Tibial artery (tissue), 4 donors: ENCODE results near the gene HEATR9.

ENCODE experiments used
- DNase-seq, 2 donors: peaks; one replicate each; pipeline ENCODE4 v3.0.0-alpha.2; 2019
- H3K27ac ChIP-seq, 2 donors: fragments of 200-600 bp; sonication (generic) in 1 of 2; 1 replicate in 1 of 2; 2 replicates in 1 of 2; pipeline ENCODE4 v1.5.1; 2018 to 2019; ENCODE audit warnings: mild to moderate bottlenecking in 1 of 2
- H3K27me3 ChIP-seq, 2 donors: fragments of 200-600 bp; sonication (generic) in 1 of 2; one replicate each; pipeline versions ENCODE4 v1.5.1 to v1.6.0; 2016 to 2019
- H3K36me3 ChIP-seq, 3 donors: fragments of 200-600 bp; sonication (generic) in 2 of 3; one replicate each; pipeline ENCODE4 v1.5.1; 2016 to 2019; ENCODE audit warnings: mild to moderate bottlenecking in 2 of 3
- H3K4me1 ChIP-seq, 4 donors: fragments of 200-600 bp; sonication (generic) in 2 of 4; 1 replicate in 3 of 4; 2 replicates in 1 of 4; pipeline ENCODE4 v1.5.1; 2016 to 2019
- H3K4me3 ChIP-seq, 2 donors: fragments of 200-600 bp; sonication (generic) in 1 of 2; 1 replicate in 1 of 2; 2 replicates in 1 of 2; pipeline ENCODE4 v1.5.1; 2018 to 2019; ENCODE audit warnings: mild to moderate bottlenecking in 2 of 2
- H3K9me3 ChIP-seq, 3 donors: fragments of 200-600 bp; sonication (generic) in 1 of 3; one replicate each; pipeline ENCODE4 v1.5.1; 2016 to 2019
- CTCF ChIP-seq, 2 experiments: fragments of 200-600 bp in 1 of 2; fragments of 450-650 bp in 1 of 2; IDR thresholded peaks; one replicate each; pipeline ENCODE4 v1.5.1; 2017 to 2019; ENCODE audit warnings: antibody characterized with exemption in 2 of 2, mild to moderate bottlenecking in 1 of 2, moderate library complexity in 1 of 2
- intact Hi-C: fragments of 100-400 bp; cut with DNase I; formaldehyde crosslinking; loops from one replicate; pipeline ENCODE4 v1.15.0; 2023; ENCODE audit warnings: low total_unique reads

Gene HEATR9

GRCh38 chr17:35875072-35875799 is 6.5 kb upstream of the HEATR9 start:
- intact Hi-C loops, result no loop called here
- Histone ChIP-seq H3K4me1 (no peaks in the 10 kb centered on the region), H3K9me3 (no peaks in the 10 kb centered on the region), H3K27ac (no peak overlapping the region), H3K36me3 (no peaks in the 10 kb centered on the region), H3K27me3 (no peaks in the 10 kb centered on the region), H3K4me3 (no peak overlapping the region)
- TF ChIP-seq CTCF (IDR thresholded peaks at IDR 0.05), result no peak
- no peak for DNase-seq

DNA sequence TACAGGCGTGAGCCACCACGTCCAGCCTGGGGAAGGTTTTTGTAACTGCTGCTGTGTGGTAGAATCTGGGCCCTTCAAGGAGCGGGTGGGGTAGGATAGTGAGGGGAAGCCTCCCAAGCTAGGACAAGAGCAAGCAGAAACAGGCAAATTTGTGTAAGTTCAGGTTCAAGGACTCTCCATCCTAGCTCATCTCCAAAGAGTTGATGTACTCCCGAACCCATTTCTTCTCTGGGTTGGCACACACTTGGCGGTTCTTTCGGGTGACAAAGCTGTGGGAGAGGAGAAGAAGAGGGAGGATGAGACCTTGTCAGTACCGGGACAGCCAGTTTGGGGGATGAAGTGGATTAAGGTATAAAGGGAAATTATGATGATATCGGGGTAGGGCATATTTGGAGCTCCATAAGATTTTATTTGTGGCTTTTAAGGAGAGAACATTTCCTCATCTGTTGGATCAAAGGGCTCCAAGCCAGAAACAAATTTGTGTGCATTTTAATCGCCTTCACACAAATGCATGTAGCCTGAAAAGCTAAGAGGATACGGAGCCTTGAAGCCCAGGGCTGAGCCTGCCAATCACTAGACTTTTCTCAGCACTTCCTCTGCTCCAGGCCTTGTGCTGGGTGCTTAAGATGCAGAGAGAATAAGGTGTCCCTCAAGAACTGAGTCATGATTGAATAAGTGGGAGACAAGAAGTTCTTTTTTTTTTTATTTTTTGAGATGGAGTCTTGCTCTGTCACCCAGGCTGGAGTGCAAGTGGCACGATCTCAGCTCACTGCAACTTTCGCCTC is 3.7 kb upstream of the HEATR9 start:
- Histone ChIP-seq H3K9me3 (no peaks in the 10 kb centered on the region), H3K4me1 (no peaks in the 10 kb centered on the region), H3K4me3 (no peak overlapping the region), H3K27me3 (no peaks in the 10 kb centered on the region), H3K27ac (no peak overlapping the region), H3K36me3 (no peaks in the 10 kb centered on the region)
- no peak for DNase-seq
- intact Hi-C loops, result no loop called here
- no peak for TF ChIP-seq CTCF (IDR thresholded peaks at IDR 0.05)

DNA sequence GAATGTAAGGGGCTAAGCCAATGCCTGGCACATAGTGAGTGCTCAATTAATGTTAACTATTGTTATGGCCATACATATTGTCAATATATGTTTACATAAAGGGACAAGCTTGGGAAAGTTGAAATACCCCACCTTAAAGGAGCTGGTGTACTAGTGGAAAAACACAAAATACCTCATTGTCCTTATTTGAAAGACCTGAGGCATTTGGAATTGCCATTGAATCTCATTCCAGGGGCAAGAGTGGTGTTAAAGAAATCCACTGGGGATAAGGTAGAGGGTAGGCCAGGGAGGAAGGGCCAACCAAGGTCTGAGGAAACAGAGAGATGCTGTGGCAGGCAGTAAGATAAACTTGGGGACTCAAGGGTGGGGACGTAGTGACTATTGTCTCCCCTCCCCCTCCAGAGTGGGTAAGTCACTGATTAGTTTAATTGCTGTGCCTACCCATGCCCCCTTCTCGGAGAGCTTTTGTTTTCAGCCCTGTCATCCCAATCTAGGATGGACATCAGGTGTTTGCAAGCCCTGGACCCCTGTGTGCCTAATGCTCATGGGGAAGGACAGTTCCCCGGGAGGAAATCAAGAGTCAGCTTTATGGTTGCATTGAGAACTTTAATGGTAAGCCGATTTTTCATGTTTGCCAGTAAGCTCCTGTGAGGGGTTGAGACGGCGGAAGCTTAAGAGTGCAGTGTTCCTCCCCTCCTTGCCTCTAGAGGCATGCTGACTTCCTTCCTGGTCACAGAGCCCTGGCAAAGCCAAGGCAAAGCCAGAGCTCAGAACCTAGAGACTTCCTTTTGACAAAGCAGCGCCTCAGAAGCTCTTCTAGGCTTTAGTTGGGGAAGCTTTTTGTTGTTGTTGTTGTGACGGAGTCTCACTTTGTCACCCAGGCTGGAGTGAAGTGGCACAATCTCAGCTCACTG is 2.5 kb upstream of the HEATR9 start:
- Histone ChIP-seq H3K4me1 (peaks cover 0 to 6% (median 0%) of the 10 kb centered on the region in 4 donors), H3K27ac (no peak overlapping the region), H3K4me3 (no peak overlapping the region), H3K27me3 (no peaks in the 10 kb centered on the region), H3K36me3 (no peaks in the 10 kb centered on the region), H3K9me3 (no peaks in the 10 kb centered on the region)
- intact Hi-C loops, result no loop called here
- no peak for DNase-seq
- TF ChIP-seq CTCF (IDR thresholded peaks at IDR 0.05), result no peak

DNA sequence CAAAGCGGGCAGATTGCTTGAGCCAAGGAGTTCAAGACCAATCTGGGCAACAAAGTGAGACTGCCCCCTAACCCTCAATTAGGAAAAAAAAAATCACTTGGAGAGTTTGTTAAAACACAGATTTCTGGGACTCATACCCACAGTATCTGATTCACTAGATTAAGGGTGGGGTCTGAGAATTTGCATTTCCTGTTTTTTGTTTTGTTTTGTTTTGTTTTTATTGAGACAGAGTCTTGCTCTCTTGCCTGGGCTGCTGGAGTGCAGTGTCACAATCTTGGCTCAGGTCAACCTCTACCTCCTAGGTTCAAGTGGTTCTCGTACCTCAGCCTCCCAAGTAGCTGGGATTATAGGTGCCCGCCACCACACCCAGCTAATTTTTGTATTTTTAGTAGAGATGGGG is 1.1 kb downstream of the HEATR9 start:
- Histone ChIP-seq H3K9me3 (no peaks in the 10 kb centered on the region), H3K36me3 (peaks cover 0 to 6% (median 0%) of the 10 kb centered on the region in 3 donors), H3K27ac (no peak overlapping the region), H3K27me3 (no peaks in the 10 kb centered on the region), H3K4me1 (peaks cover 0 to 10% (median 0%) of the 10 kb centered on the region in 4 donors), H3K4me3 (no peak overlapping the region)
- no peak for DNase-seq
- no peak for TF ChIP-seq CTCF (IDR thresholded peaks at IDR 0.05)
- intact Hi-C loops, result no loop called here

- no peaks in the 10 kb centered on the region for H3K9me3 ChIP-seq
- intact Hi-C loops, result no loop called here
- TF ChIP-seq CTCF (IDR thresholded peaks at IDR 0.05), result no peak
These were observed 2.2 kb downstream of the HEATR9 start for GRCh38 chr17:35866341-35866950.

More at GRCh38 chr17:35866341-35866950, 2.2 kb downstream of the HEATR9 start:
- peaks cover 0 to 6% (median 0%) of the 10 kb centered on the region in 3 donors for H3K36me3 ChIP-seq
- H3K27me3 ChIP-seq, result no peaks in the 10 kb centered on the region
- H3K27ac ChIP-seq, result no peak overlapping the region
- no peak for DNase-seq
- H3K4me3 ChIP-seq, result no peak overlapping the region
- peaks cover 0 to 10% (median 0%) of the 10 kb centered on the region in 4 donors for H3K4me1 ChIP-seq
